Occipital lobe (tissue), 2 donors: ENCODE results near the gene DDR2. TPM values are rescaled to one million over a fixed set of nuclear protein-coding genes. Genes with fewer than 3 reads are reported as not detected.

Experiments used
- DNase-seq: peaks from one replicate; lab custom pipeline; 2025; lab: John Stamatoyannopoulos, UW
- total RNA-seq: library from RNA; depleted of rRNA; stranded (reverse); fragments of >200 nt; gene quantifications from one replicate; pipeline ENCODE4 v1.2.3, GENCODE V29; 2014

Gene DDR2
- total RNA-seq, 1 donor from 2014 or later: 7.5 TPM

- DNase-seq: no peak
These were observed 2.6 kb upstream of the DDR2 start for GRCh38 chr1:162629651-162630050.

- DNase-seq: no peak
These were observed 595 bp upstream of the DDR2 start for GRCh38 chr1:162631546-162632191.

- DNase-seq: no peak
These were observed 425 bp downstream of the DDR2 start for GRCh38 chr1:162632698-162633080.

GRCh38 chr1:162633081-162633762 is 958 bp downstream of the DDR2 start:
- DNase-seq: no peak

GRCh38 chr1:162635418-162635817 is 3.2 kb downstream of the DDR2 start:
- DNase-seq: no peak

GRCh38 chr1:162639718-162640117 is 7.5 kb downstream of the DDR2 start:
- no peak for DNase-seq

GRCh38 chr1:162641114-162641513 is 8.8 kb downstream of the DDR2 start:
- DNase-seq: no peak

GRCh38 chr1:162644986-162645314 is 12.7 kb downstream of the DDR2 start:
- no peak for DNase-seq

- DNase-seq: no peak
These were observed 13.4 kb downstream of the DDR2 start for GRCh38 chr1:162645666-162646065.

- DNase-seq: no peak
These were observed 17.3 kb downstream of the DDR2 start for GRCh38 chr1:162649583-162649982.

- no peak for DNase-seq
These were observed 22.8 kb downstream of the DDR2 start for GRCh38 chr1:162654915-162655620.

GRCh38 chr1:162656266-162656665 is 24.0 kb downstream of the DDR2 start:
- no peak for DNase-seq

- no peak for DNase-seq
These were observed 28.3 kb downstream of the DDR2 start for GRCh38 chr1:162660574-162660973.

- DNase-seq: no peak
These were observed 29.1 kb downstream of the DDR2 start for GRCh38 chr1:162661336-162661735.

- DNase-seq: no peak
These were observed 29.7 kb downstream of the DDR2 start for GRCh38 chr1:162662013-162662412.

- no peak for DNase-seq
These were observed 30.8 kb downstream of the DDR2 start for GRCh38 chr1:162663086-162663485.

- peak; percentile 9 for DNase-seq
These were observed 31.4 kb downstream of the DDR2 start for GRCh38 chr1:162663589-162664106.

GRCh38 chr1:162666006-162666645 is 33.9 kb downstream of the DDR2 start:
- no peak for DNase-seq

- no peak for DNase-seq
These were observed 35.3 kb downstream of the DDR2 start for GRCh38 chr1:162667381-162668080.

- no peak for DNase-seq
These were observed 38.8 kb downstream of the DDR2 start for GRCh38 chr1:162670928-162671663.
